D721Med (cell line): ENCODE measurements around the gene C2orf74.
"Not testable (repeated sequence)": the region's sequence is repeated elsewhere in the genome, so short reads cannot be mapped to it uniquely, and the experiment has no call there.

Experiments used
- DNase-seq: peaks from one replicate; pipeline ENCODE4 v3.0.0; 2011; ENCODE audit warnings: low spot score; ENCODE audit not compliant: insufficient read length
- FAIRE-seq: peaks from 2 replicates; lab custom pipeline; 2011; peaks lifted over from hg19 to GRCh38; lab: Jason Lieb, UNC
- CTCF ChIP-seq: IDR thresholded peaks from 2 replicates; pipeline ENCODE4 v1.5.1; 2012; ENCODE audit warnings: mild to moderate bottlenecking, control low read depth; ENCODE audit not compliant: insufficient read depth; ENCODE audit errors: missing control alignments

C2orf74 gene

GRCh38 chr2:61193670-61194561, 31.9 kb downstream of the C2orf74 start:
- no peak for TF ChIP-seq CTCF
- DNase-seq (no peak), FAIRE-seq (no peak)

GRCh38 chr2:61194646-61195045, 32.7 kb downstream of the C2orf74 start:
- FAIRE-seq = not testable (repeated sequence)

GRCh38 chr2:61196671-61197070, 34.7 kb downstream of the C2orf74 start:
- FAIRE-seq = no peak
- no peak for DNase-seq
- no peak for TF ChIP-seq CTCF

More at GRCh38 chr2:61194646-61195045, 32.7 kb downstream of the C2orf74 start:
- not testable (repeated sequence) for DNase-seq

GRCh38 chr2:61205132-61205531, 43.1 kb downstream of the C2orf74 start:
- TF ChIP-seq CTCF = no peak
- no peak for FAIRE-seq
- no peak for DNase-seq

- DNase-seq (no peak), FAIRE-seq (no peak)
- no peak for TF ChIP-seq CTCF
Observed at GRCh38 chr2:61210332-61210981, 48.5 kb downstream of the C2orf74 start.

GRCh38 chr2:61214171-61214570, 52.2 kb downstream of the C2orf74 start:
- FAIRE-seq (no peak), DNase-seq (no peak)
- no peak for TF ChIP-seq CTCF
